H1 (cell line): ENCODE measurements around the gene GNA12. TPM values are rescaled to one million over a fixed set of nuclear protein-coding genes. Genes with fewer than 3 reads are reported as not detected.

ENCODE experiments used
- CTCF ChIA-PET: fragments of 300-600 bp; sonication (Branson Sonifier 250); formaldehyde crosslinking; loops from one replicate; lab custom pipeline; 2021; ENCODE audit not compliant: partially characterized antibody; lab: Charles Lee
- POLR2A ChIA-PET: fragments of 300-600 bp; sonication (Branson Sonifier 250); formaldehyde crosslinking; loops from one replicate; lab custom pipeline; 2021; ENCODE audit warnings: inconsistent platforms; ENCODE audit not compliant: partially characterized antibody; lab: Charles Lee
- DNase-seq, 2 experiments: peaks; one replicate each; pipeline versions ENCODE4 v3.0.0 to v3.0.0-alpha.2; 2010 to 2022; ENCODE audit warnings: low spot score in 2 of 2, low read depth in 1 of 2, mixed read lengths in 1 of 2
- FAIRE-seq: peaks from 2 replicates; lab custom pipeline; 2011; peaks lifted over from hg19 to GRCh38; lab: Jason Lieb, UNC
- H2AFZ ChIP-seq: 2 replicates; pipeline ENCODE4 v1.8.1; 2012; ENCODE audit warnings: low read length, inconsistent platforms
- H2AK5ac ChIP-seq: 2 replicates; pipeline ENCODE4 v1.6.1; 2013; ENCODE audit warnings: low read depth, low read length
- H2BK120ac ChIP-seq: replicated peaks from 2 replicates; pipeline ENCODE3; 2013; ENCODE audit warnings: low read depth, low read length, inconsistent platforms
- H2BK12ac ChIP-seq: 2 replicates; pipeline ENCODE4 v1.6.1; 2013; ENCODE audit warnings: low read depth, low read length
- H2BK15ac ChIP-seq: 2 replicates; pipeline ENCODE4 v1.6.1; 2013; ENCODE audit warnings: low read length
- H2BK20ac ChIP-seq: 2 replicates; pipeline ENCODE4 v1.6.1; 2013; ENCODE audit warnings: low read length
- H2BK5ac ChIP-seq: 2 replicates; pipeline ENCODE4 v1.6.1; 2013; ENCODE audit warnings: low read depth, low read length
- H3K14ac ChIP-seq: 2 replicates; pipeline ENCODE4 v1.6.1; 2013; ENCODE audit warnings: inconsistent platforms; ENCODE audit not compliant: insufficient read length
- H3K18ac ChIP-seq: 2 replicates; pipeline ENCODE4 v1.6.1; 2013; ENCODE audit warnings: low read length; ENCODE audit errors: extremely low read depth
- H3K23ac ChIP-seq: 2 replicates; pipeline ENCODE4 v1.6.1; 2013; ENCODE audit warnings: inconsistent platforms; ENCODE audit not compliant: insufficient read length
- H3K23me2 ChIP-seq: 2 replicates; pipeline ENCODE4 v1.6.1; 2013; ENCODE audit warnings: low read depth, low read length
- H3K27ac ChIP-seq: 2 replicates; pipeline ENCODE4 v1.6.1; 2011; ENCODE audit warnings: low read depth, low read length, inconsistent platforms
- H3K27me3 ChIP-seq, 4 experiments: replicated peaks in 1 of 4; 1 replicate in 1 of 4; 2 replicates in 3 of 4; pipeline versions ENCODE4 v1.6.1 to v1.8.1; 2011 to 2013; ENCODE audit warnings: low read length in 3 of 4, mild to moderate bottlenecking in 3 of 4, inconsistent platforms in 2 of 4, mixed read lengths in 2 of 4, moderate library complexity in 1 of 4; ENCODE audit not compliant: control insufficient read depth in 3 of 4, insufficient read depth in 3 of 4; ENCODE audit errors: extremely low read depth in 1 of 4
- H3K36me3 ChIP-seq, 4 experiments: 2 replicates each; pipeline versions ENCODE4 v1.6.1 to v1.8.1; 2011 to 2013; ENCODE audit warnings: mild to moderate bottlenecking in 4 of 4, low read length in 3 of 4, moderate library complexity in 2 of 4, control low read depth in 1 of 4, inconsistent platforms in 1 of 4; ENCODE audit not compliant: insufficient read depth in 4 of 4, control insufficient read depth in 2 of 4
- H3K4ac ChIP-seq: replicated peaks from 2 replicates; pipeline ENCODE3; 2013; ENCODE audit warnings: low read length, low read depth, mixed read lengths, inconsistent platforms; ENCODE audit not compliant: insufficient read length
- H3K4me1 ChIP-seq, 4 experiments: replicated peaks in 1 of 4; 1 replicate in 1 of 4; 2 replicates in 3 of 4; pipeline versions ENCODE4 v1.6.1 to v1.8.1; 2011 to 2013; ENCODE audit warnings: low read length in 3 of 4, inconsistent platforms in 2 of 4, mixed read lengths in 1 of 4; ENCODE audit not compliant: insufficient read depth in 4 of 4, control insufficient read depth in 3 of 4
- H3K4me2 ChIP-seq, 2 experiments: 2 replicates each; pipeline versions ENCODE4 v1.6.1 to v1.8.1; 2011 to 2013; ENCODE audit warnings: low read depth in 2 of 2, low read length in 2 of 2, control low read depth in 1 of 2, inconsistent platforms in 1 of 2, mild to moderate bottlenecking in 1 of 2; ENCODE audit not compliant: insufficient read depth in 1 of 2
- H3K4me3 ChIP-seq, 4 experiments: fragments of 200-600, 300-600 bp in 1 of 4; sonication (generic), shearing (Covaris generic), sonication (Bioruptor Twin) in 1 of 4; 2 replicates each; pipeline versions ENCODE4 v1.5.1 to v1.8.1; 2011 to 2016; ENCODE audit warnings: low read length in 4 of 4, low read depth in 3 of 4, control low read depth in 2 of 4, inconsistent platforms in 2 of 4, mild to moderate bottlenecking in 2 of 4, mixed read lengths in 1 of 4, moderate library complexity in 1 of 4; ENCODE audit not compliant: insufficient read depth in 2 of 4; ENCODE audit errors: extremely low read depth in 1 of 4
- H3K56ac ChIP-seq: replicated peaks from 2 replicates; pipeline ENCODE3; 2013; ENCODE audit warnings: low read depth, mild to moderate bottlenecking, mixed read lengths, low read length, inconsistent platforms; ENCODE audit not compliant: insufficient read length
- H3K79me1 ChIP-seq: 2 replicates; pipeline ENCODE4 v1.6.1; 2013; ENCODE audit warnings: low read depth, low read length, control low read depth
- H3K79me2 ChIP-seq, 2 experiments: 2 replicates each; pipeline versions ENCODE4 v1.6.1 to v1.8.1; 2012 to 2013; ENCODE audit warnings: low read length in 2 of 2, mild to moderate bottlenecking in 2 of 2, inconsistent platforms in 1 of 2; ENCODE audit not compliant: insufficient read depth in 2 of 2, control insufficient read depth in 1 of 2
- H3K9ac ChIP-seq, 4 experiments: replicated peaks in 1 of 4; 1 replicate in 1 of 4; 2 replicates in 3 of 4; pipeline versions ENCODE4 v1.6.1 to v1.8.1; 2011 to 2013; ENCODE audit warnings: low read depth in 3 of 4, low read length in 3 of 4, control low read depth in 2 of 4, mild to moderate bottlenecking in 2 of 4, moderate library complexity in 2 of 4, inconsistent platforms in 1 of 4; ENCODE audit errors: extremely low read depth in 1 of 4
- H3K9me3 ChIP-seq, 2 experiments: 2 replicates each; pipeline versions ENCODE4 v1.6.1 to v1.8.1; 2012 to 2013; ENCODE audit warnings: mild to moderate bottlenecking in 2 of 2, moderate library complexity in 2 of 2, control low read depth in 1 of 2, inconsistent platforms in 1 of 2, low read depth in 1 of 2, low read length in 1 of 2, mixed read lengths in 1 of 2; ENCODE audit not compliant: insufficient read depth in 2 of 2
- H4K20me1 ChIP-seq, 2 experiments: replicated peaks in 1 of 2; 2 replicates each; pipeline versions ENCODE3 to v1.8.1; 2011 to 2013; ENCODE audit warnings: inconsistent platforms in 2 of 2, low read length in 2 of 2, mild to moderate bottlenecking in 1 of 2; ENCODE audit not compliant: insufficient read depth in 2 of 2, control insufficient read depth in 1 of 2
- H4K5ac ChIP-seq: 2 replicates; pipeline ENCODE4 v1.6.1; 2013; ENCODE audit warnings: low read length, low read depth, mixed read lengths, inconsistent platforms; ENCODE audit not compliant: insufficient read length
- H4K8ac ChIP-seq: 2 replicates; pipeline ENCODE4 v1.8.0; 2013; ENCODE audit warnings: mild to moderate bottlenecking, moderate library complexity, low read length, inconsistent platforms; ENCODE audit not compliant: insufficient read depth; ENCODE audit errors: extremely low read depth
- H4K91ac ChIP-seq: replicated peaks from 2 replicates; pipeline ENCODE3; 2013; ENCODE audit warnings: low read length, mixed read lengths, inconsistent platforms; ENCODE audit not compliant: insufficient read length
- EZH2 ChIP-seq: fragments of 200-600 bp; sonication (generic); IDR thresholded peaks from 2 replicates; pipeline ENCODE4 v1.7.1; 2012; ENCODE audit warnings: low read depth, mild to moderate bottlenecking, moderate library complexity, low read length, inconsistent platforms; ENCODE audit not compliant: severe bottlenecking
- KDM5A ChIP-seq: fragments of 200-600 bp; IDR thresholded peaks from 2 replicates; pipeline ENCODE4 v1.7.1; 2012; ENCODE audit warnings: mild to moderate bottlenecking, low read length, inconsistent platforms, mixed read lengths
- SP2 ChIP-seq: IDR thresholded peaks from 2 replicates; pipeline ENCODE4 v1.6.1; 2012; ENCODE audit warnings: mild to moderate bottlenecking, low read length, inconsistent platforms
- polyA plus RNA-seq, 7 experiments: library from polyadenylated mRNA; depleted of rRNA in 3 of 7; stranded (reverse) in 5 of 7; unstranded in 2 of 7; fragments of >200 nt in 5 of 7; fragments of 200-250 nt in 2 of 7; gene quantifications; 1 replicate in 5 of 7; 2 replicates in 1 of 7; 4 replicates in 1 of 7; pipeline versions ENCODE4 v1.2.1 to v1.2.3, GENCODE V29; 2011 to 2013; ENCODE audit warnings: missing spikeins in 2 of 7, mixed read lengths in 2 of 7
- total RNA-seq: library from RNA; stranded (reverse); fragmentation: NEBNext Ultra II Directional; extraction: Animal tissue kit (Norgen Biotek cat#: 25700); gene quantifications from 2 replicates; pipeline ENCODE4 v1.2.1, GENCODE V29; 2021

The GNA12 gene
- total and polyA plus RNA-seq, 2 of the 8 experiments (the other 6 are each of a cell fraction or from before 2014, with no cell fraction given): 96.5 to 109 TPM

DNA sequence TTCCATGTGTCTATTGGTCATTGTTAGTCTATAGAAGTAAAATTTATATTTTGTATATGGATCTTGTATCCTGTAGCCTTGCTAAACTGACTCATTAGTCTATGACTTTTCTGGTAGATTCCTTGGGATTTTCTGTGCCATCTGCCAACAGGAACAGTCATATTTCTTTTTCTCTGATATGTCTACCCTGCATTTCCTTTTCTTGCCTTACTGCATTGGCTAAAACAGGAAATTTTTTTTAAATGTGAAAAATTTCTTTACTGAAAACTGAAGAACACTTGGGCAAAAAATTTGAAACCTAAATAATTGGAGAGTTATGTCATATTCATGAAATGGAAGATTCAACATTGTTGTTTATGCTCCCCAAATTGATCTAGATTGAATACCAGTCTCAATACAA, 88.6 kb downstream of the GNA12 start:
- CTCF ChIA-PET: no interaction called here
- Histone ChIP-seq H3K4me2 (no peak overlapping the region), H4K8ac (no peak overlapping the region), H3K14ac (no peak overlapping the region), H3K4ac (no peak overlapping the region), H4K5ac (no peak overlapping the region), H3K4me3 (no peak overlapping the region), H3K23me2 (no peaks in the 10 kb centered on the region; the same call in 1 of the 2 replicates), H2BK5ac (no peak overlapping the region), H2BK12ac (no peak overlapping the region), H4K20me1 (peaks cover 0 to 7% of the 10 kb centered on the region in 2 experiments), H2BK15ac (no peak overlapping the region), H2BK20ac (no peak overlapping the region), H3K56ac (no peak overlapping the region), H3K79me2 (peaks cover 2 to 79% of the 10 kb centered on the region in 2 experiments; a peak in 3 of 4 replicates), H3K36me3 (no peaks in the 10 kb centered on the region), H3K9ac (no peak overlapping the region), H2AK5ac (no peak overlapping the region), H2BK120ac (no peak overlapping the region), H3K79me1 (peaks cover 10% of the 10 kb centered on the region; the same call in 1 of the 2 replicates), H3K18ac (no peak overlapping the region), H2AFZ (no peak overlapping the region), H3K27ac (no peak overlapping the region), H3K27me3 (no peaks in the 10 kb centered on the region), H4K91ac (no peak overlapping the region), H3K9me3 (no peaks in the 10 kb centered on the region), H3K4me1 (peaks cover 0 to 3% (median 0%) of the 10 kb centered on the region in 4 experiments; a peak in 3 of 7 replicates), H3K23ac (no peak overlapping the region)
- no peak for TF ChIP-seq EZH2
- no peak for TF ChIP-seq SP2
- TF ChIP-seq KDM5A: no peak
- DNase-seq (no peak), FAIRE-seq (no peak)
- POLR2A ChIA-PET: no interaction called here
